Measurements from ENCODE around the gene MCC.

- no peak for TF ChIP-seq POLR2A (IDR thresholded peaks at IDR 0.05; ENCODE audit: low read depth)
- no peak for TF ChIP-seq CTCF (IDR thresholded peaks at IDR 0.05)
- no peak for TF ChIP-seq EP300 (IDR thresholded peaks at IDR 0.05)
These were observed 213.3 kb downstream of the MCC start for GRCh38 chr5:113274836-113275414.
